Gastrocnemius medialis (tissue), 4 donors: ENCODE data around the gene MKLN1. TPM values are rescaled to one million over a fixed set of nuclear protein-coding genes. Genes with fewer than 3 reads are reported as not detected.

Experiments
- ATAC-seq, 2 donors: fragments of 150-250 bp; one replicate each; pipeline ENCODE4 v1.9.1; 2016
- DNase-seq, 2 donors: peaks; one replicate each; pipeline ENCODE4 v3.0.0-alpha.2; 2019
- H3K27ac ChIP-seq, 4 donors: fragments of 200-600 bp; sonication (generic); 1 replicate in 1 of 4; 2 replicates in 3 of 4; pipeline ENCODE4 v1.5.1; 2016 to 2018; ENCODE audit warnings: mild to moderate bottlenecking in 2 of 4, moderate library complexity in 1 of 4
- H3K27me3 ChIP-seq, 3 donors: fragments of 200-600 bp; sonication (generic) in 2 of 3; 1 replicate in 1 of 3; 2 replicates in 2 of 3; pipeline versions ENCODE4 v1.5.1 to v1.6.0; 2016 to 2019; ENCODE audit warnings: mild to moderate bottlenecking in 1 of 3, moderate library complexity in 1 of 3
- H3K36me3 ChIP-seq, 2 donors: fragments of 200-600 bp; sonication (generic) in 1 of 2; one replicate each; pipeline ENCODE4 v1.5.1; 2017 to 2018
- H3K4me1 ChIP-seq, 2 donors: fragments of 200-600 bp; sonication (generic) in 1 of 2; one replicate each; pipeline ENCODE4 v1.5.1; 2016 to 2017; ENCODE audit warnings: mild to moderate bottlenecking in 2 of 2
- H3K4me3 ChIP-seq, 4 donors: fragments of 200-600 bp; sonication (generic) in 3 of 4; 1 replicate in 1 of 4; 2 replicates in 3 of 4; pipeline ENCODE4 v1.5.1; 2016 to 2019; ENCODE audit warnings: mild to moderate bottlenecking in 2 of 4
- H3K9me3 ChIP-seq, 3 donors: fragments of 200-600 bp; sonication (generic) in 2 of 3; 1 replicate in 1 of 3; 2 replicates in 2 of 3; pipeline ENCODE4 v1.5.1; 2016 to 2019
- POLR2A ChIP-seq, 2 donors: fragments of 450-650 bp; IDR thresholded peaks; one replicate each; pipeline ENCODE4 v1.6.1; 2017; ENCODE audit warnings: antibody characterized with exemption in 2 of 2, mild to moderate bottlenecking in 2 of 2, moderate library complexity in 2 of 2
- in situ Hi-C, 4 donors: fragments of 200-750 bp; cut with MboI; loops; one replicate each; pipeline versions ENCODE4 v1.15.0 to v1.8.0; 2017; ENCODE audit warnings: low sequenced_read_pairs in 4 of 4
- intact Hi-C: fragments of 100-400 bp; cut with DNase I; formaldehyde crosslinking; loops from one replicate; pipeline ENCODE4 v1.15.1; 2023; ENCODE audit warnings: low total_unique reads
- total RNA-seq, 4 donors: library from RNA; depleted of rRNA; stranded (reverse); fragments of >200 nt; gene quantifications; one replicate each; pipeline versions ENCODE4 v1.1.0 to v1.2.3, GENCODE V29; 2016
- TF ChIP-seq, protein P1 (sequence below), 5 experiments: fragments of 450-650 bp in 3 of 5; fragments of 200-600 bp in 2 of 5; sonication (generic) in 2 of 5; IDR thresholded peaks in 4 of 5; conservative IDR thresholded peaks in 1 of 5; 1 replicate in 4 of 5; 2 replicates in 1 of 5; pipeline ENCODE4 v1.5.1; 2016 to 2019; ENCODE audit warnings: antibody characterized with exemption in 5 of 5, mild to moderate bottlenecking in 3 of 5, moderate library complexity in 3 of 5

Gene MKLN1
- total RNA-seq, 4 donors from 2014 or later: 29.1 to 81.1 (median 48.9) TPM

DNA sequence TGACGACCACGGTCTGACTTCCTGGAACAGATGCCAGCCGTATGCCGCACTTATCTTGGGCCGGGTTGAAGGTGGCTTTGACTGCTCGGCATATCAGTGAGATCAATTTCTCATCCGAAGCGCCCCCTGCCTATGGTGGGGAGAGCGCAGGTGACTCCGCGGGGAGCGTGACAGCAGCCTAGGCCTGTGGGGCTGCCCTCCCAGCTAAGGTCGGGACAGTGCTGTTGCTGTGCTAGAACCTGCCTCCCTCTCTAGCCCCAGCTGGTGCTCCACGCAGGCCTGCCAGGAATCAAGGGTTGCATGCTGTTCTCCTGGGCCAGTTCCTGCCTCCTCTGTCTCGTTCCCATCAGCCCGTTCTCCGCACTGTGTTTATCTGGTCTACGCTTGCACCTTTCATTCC is 178.9 kb downstream of the MKLN1 start:
- intact Hi-C loops: no loop called here
- Histone ChIP-seq H3K36me3 (no peaks in the 10 kb centered on the region), H3K27me3 (no peaks in the 10 kb centered on the region), H3K4me1 (peaks cover 7 to 29% of the 10 kb centered on the region in 2 donors), H3K9me3 (no peaks in the 10 kb centered on the region), H3K4me3 (no peak overlapping the region), H3K27ac (peak overlapping the region in 1 of 4 donors; percentile 29)
- no peak for TF ChIP-seq POLR2A (IDR thresholded peaks at IDR 0.05)
- TF ChIP-seq, protein P1, sequence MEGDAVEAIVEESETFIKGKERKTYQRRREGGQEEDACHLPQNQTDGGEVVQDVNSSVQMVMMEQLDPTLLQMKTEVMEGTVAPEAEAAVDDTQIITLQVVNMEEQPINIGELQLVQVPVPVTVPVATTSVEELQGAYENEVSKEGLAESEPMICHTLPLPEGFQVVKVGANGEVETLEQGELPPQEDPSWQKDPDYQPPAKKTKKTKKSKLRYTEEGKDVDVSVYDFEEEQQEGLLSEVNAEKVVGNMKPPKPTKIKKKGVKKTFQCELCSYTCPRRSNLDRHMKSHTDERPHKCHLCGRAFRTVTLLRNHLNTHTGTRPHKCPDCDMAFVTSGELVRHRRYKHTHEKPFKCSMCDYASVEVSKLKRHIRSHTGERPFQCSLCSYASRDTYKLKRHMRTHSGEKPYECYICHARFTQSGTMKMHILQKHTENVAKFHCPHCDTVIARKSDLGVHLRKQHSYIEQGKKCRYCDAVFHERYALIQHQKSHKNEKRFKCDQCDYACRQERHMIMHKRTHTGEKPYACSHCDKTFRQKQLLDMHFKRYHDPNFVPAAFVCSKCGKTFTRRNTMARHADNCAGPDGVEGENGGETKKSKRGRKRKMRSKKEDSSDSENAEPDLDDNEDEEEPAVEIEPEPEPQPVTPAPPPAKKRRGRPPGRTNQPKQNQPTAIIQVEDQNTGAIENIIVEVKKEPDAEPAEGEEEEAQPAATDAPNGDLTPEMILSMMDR (IDR thresholded peaks at IDR 0.05 in 4 of 5, conservative IDR thresholded peaks at IDR 0.05 in 1 of 5): no peak
- no peak for DNase-seq
- in situ Hi-C loops: loop anchor here in 1 of 4 donors (5.0 kb wide), 1 partner anchor 151 kb away; no protein-coding TSS in a partner anchor
- ATAC-seq: no peak

DNA sequence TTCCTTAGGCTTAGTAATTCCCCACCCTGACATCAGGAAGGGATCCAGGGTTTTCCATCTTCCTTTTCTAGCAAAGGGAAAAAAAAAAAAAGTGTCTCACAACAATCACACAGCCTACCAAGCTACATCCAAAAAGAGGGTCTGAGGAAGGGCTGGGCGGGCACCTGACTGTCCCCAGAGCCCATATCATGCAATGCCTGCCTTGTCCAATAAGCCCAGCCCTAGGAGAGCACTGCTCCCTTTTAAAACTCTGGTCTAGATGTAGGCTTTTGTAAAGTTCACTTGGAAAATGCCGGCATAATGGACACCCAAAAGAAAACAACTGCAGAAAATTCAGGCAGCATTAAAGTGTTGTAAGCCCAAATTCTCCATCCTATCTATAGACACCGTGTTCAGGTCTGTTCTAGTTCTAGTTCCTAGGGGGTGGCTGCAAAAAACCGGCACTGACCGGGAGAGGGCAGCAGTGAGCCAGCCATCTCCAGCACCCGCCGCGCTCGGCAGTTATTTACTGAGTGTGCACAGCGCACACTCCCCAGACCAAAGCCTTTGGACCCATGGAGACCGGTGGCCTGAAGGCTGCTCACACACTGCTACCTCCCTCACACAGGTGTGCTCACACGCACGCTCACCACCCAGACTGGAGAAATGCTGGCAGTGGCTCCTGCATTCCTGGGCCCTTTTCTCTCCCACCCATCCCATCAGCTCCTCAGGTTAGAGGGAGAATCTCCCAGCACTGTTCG is 180.1 kb downstream of the MKLN1 start:
- intact Hi-C loops (loop anchor here (1.0 kb wide), 1 partner anchor 147 kb away; no protein-coding TSS in a partner anchor), in situ Hi-C loops (loop anchor here in 1 of 4 donors (5.0 kb wide), 1 partner anchor 150 kb away; no protein-coding TSS in a partner anchor)
- no peak for TF ChIP-seq POLR2A (IDR thresholded peaks at IDR 0.05)
- TF ChIP-seq, protein P1 (IDR thresholded peaks at IDR 0.05 in 4 of 5, conservative IDR thresholded peaks at IDR 0.05 in 1 of 5): peak; percentile 81 to 97 (median 92)
- no peaks in the 10 kb centered on the region for H3K36me3 ChIP-seq
- peak; percentile 58 to 60 for ATAC-seq
- H3K4me3 ChIP-seq: no peak overlapping the region
- DNase-seq: peak; percentile 65 to 78
- no peaks in the 10 kb centered on the region for H3K27me3 ChIP-seq
- peak overlapping the region in 3 of 4 donors; percentile 27 to 29 (median 27) for H3K27ac ChIP-seq
- H3K9me3 ChIP-seq: no peaks in the 10 kb centered on the region
- peaks cover 7 to 31% of the 10 kb centered on the region in 2 donors for H3K4me1 ChIP-seq

DNA sequence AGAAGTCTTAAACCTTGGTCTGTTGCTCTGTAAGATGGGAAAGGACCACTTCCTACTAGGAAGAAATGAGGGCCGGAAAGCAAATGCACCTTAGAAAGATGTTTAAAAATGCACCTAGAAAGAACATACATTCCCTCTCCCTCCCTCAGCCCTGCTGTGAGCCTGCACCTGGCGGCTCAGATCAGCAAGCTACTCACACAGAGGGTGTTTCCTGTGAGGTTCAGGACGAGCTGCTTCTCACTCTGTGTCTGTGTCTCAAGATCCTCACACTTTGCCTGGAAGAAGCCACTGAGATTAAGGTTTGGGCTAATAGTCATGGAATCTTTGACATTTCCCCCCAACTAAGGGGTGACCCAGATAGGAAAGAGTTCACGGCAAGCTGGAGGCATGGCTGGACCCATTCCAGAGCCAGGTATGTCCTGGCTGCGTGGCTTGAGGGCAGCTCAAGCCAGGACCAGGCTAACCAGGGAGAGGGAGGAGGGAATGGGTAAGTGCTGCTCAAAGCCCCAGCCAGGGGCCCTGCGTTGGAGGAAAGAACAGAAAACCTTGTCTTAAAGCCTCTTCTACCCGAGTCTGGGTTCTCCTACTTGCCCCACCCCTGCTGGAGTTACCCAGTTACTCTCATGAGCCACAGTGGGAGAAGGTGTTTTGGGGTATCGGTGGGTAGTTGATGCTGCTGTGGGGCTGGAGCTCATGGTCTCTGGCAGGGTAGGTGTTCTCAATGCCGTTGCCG is 181.2 kb downstream of the MKLN1 start:
- TF ChIP-seq, protein P1 (IDR thresholded peaks at IDR 0.05 in 4 of 5, conservative IDR thresholded peaks at IDR 0.05 in 1 of 5): no peak
- no peak for TF ChIP-seq POLR2A (IDR thresholded peaks at IDR 0.05)
- Histone ChIP-seq H3K36me3 (no peaks in the 10 kb centered on the region), H3K27me3 (no peaks in the 10 kb centered on the region), H3K4me1 (peaks cover 14 to 34% of the 10 kb centered on the region in 2 donors), H3K4me3 (no peak overlapping the region), H3K9me3 (no peaks in the 10 kb centered on the region), H3K27ac (peak overlapping the region in 3 of 4 donors; percentile 13 to 29 (median 27))
- intact Hi-C loops (loop anchor here (1.0 kb wide), 1 partner anchor 145 kb away; no protein-coding TSS in a partner anchor), in situ Hi-C loops (loop anchor here in 1 of 4 donors (5.0 kb wide), 1 partner anchor 148 kb away; no protein-coding TSS in a partner anchor)
- DNase-seq: no peak
- no peak for ATAC-seq

DNA sequence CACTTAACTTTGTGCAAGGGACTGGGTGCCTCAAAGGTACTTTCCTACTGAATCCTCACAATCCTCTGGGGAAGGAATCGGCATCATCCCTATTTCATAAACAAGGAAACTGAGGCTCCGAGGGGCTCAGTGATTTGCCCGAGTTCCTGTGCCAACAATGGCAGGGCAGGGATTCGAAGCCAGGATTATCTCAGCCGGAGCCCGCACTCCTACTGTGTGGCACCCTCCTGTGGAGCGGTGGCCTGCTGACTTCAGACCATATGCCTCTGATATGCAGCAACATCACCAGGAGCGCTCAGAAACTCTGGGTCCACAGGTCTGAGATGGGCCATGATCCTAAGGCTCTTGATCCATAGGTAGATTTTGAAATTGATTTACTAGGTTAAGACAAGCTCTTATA is 182.1 kb downstream of the MKLN1 start:
- H3K36me3 ChIP-seq: no peaks in the 10 kb centered on the region
- no peak for ATAC-seq
- no peak overlapping the region for H3K27ac ChIP-seq
- H3K4me3 ChIP-seq: no peak overlapping the region
- no peaks in the 10 kb centered on the region for H3K27me3 ChIP-seq
- intact Hi-C loops (no loop called here), in situ Hi-C loops (loop anchor here (5.0 to 10.0 kb wide), 2 partner anchors 145 to 148 kb away; no protein-coding TSS in a partner anchor)
- TF ChIP-seq, protein P1 (IDR thresholded peaks at IDR 0.05 in 4 of 5, conservative IDR thresholded peaks at IDR 0.05 in 1 of 5): no peak
- TF ChIP-seq POLR2A (IDR thresholded peaks at IDR 0.05): no peak
- no peak for DNase-seq
- H3K9me3 ChIP-seq: no peaks in the 10 kb centered on the region
- H3K4me1 ChIP-seq: peaks cover 14 to 34% of the 10 kb centered on the region in 2 donors
